Astrocyte of the spinal cord (primary cell): ENCODE measurements around the gene XPO6.
"Not testable (repeated sequence)": the region's sequence is repeated elsewhere in the genome, so short reads cannot be mapped to it uniquely, and the experiment has no call there.

Experiments
- DNase-seq: peaks from one replicate; pipeline ENCODE4 v3.0.0; 2011; ENCODE audit warnings: low read depth, low spot score
- H3K4me3 ChIP-seq: 2 replicates; pipeline ENCODE4 v1.5.1; 2011; ENCODE audit warnings: low read depth, mild to moderate bottlenecking, low read length, moderate library complexity
- in situ Hi-C: cut with HindIII; loops from 2 replicates; pipeline ENCODE4 v1.10.0; 2017; ENCODE audit warnings: low sequenced_read_pairs
- TF ChIP-seq, protein P1 (sequence below): IDR thresholded peaks from 2 replicates; pipeline ENCODE4 v1.5.1; 2012; ENCODE audit warnings: low read depth, mild to moderate bottlenecking, low read length, inconsistent platforms

Gene XPO6

GRCh38 chr16:28126684-28127620 is 84.8 kb downstream of the XPO6 start:
- DNase-seq = no peak
- in situ Hi-C loops = no loop called here
- TF ChIP-seq, protein P1, sequence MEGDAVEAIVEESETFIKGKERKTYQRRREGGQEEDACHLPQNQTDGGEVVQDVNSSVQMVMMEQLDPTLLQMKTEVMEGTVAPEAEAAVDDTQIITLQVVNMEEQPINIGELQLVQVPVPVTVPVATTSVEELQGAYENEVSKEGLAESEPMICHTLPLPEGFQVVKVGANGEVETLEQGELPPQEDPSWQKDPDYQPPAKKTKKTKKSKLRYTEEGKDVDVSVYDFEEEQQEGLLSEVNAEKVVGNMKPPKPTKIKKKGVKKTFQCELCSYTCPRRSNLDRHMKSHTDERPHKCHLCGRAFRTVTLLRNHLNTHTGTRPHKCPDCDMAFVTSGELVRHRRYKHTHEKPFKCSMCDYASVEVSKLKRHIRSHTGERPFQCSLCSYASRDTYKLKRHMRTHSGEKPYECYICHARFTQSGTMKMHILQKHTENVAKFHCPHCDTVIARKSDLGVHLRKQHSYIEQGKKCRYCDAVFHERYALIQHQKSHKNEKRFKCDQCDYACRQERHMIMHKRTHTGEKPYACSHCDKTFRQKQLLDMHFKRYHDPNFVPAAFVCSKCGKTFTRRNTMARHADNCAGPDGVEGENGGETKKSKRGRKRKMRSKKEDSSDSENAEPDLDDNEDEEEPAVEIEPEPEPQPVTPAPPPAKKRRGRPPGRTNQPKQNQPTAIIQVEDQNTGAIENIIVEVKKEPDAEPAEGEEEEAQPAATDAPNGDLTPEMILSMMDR = no peak
- no peak overlapping the region for H3K4me3 ChIP-seq

DNA sequence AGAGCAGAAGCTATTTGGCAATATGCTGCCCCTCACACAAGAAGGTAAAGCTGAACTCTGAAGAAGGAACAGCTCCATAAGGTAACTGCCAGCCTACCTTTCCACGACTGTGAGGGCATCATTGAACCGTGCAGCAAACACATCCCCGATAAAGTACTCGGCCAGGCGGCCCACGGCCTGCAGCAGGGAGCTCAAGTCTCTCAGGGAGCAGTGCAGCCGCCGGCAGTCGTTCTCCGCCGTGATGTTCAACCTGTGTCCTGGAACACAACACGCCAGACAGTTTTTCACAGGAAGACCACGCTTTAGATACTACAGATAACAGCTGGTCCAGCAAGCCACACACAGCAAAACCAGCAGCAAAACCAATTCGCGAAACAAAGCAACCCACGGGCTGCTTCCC is 86.2 kb downstream of the XPO6 start:
- TF ChIP-seq, protein P1 = no peak
- no peak for DNase-seq
- no peak overlapping the region for H3K4me3 ChIP-seq
- in situ Hi-C loops = no loop called here

- TF ChIP-seq, protein P1 = no peak
- H3K4me3 ChIP-seq = no peak overlapping the region
- DNase-seq = no peak
- in situ Hi-C loops = no loop called here
Observed at GRCh38 chr16:28121527-28121926, 90.2 kb downstream of the XPO6 start.

- in situ Hi-C loops = no loop called here
- TF ChIP-seq, protein P1 = no peak
- H3K4me3 ChIP-seq = no peak overlapping the region
- DNase-seq = no peak
Observed at GRCh38 chr16:28120754-28121153, 91.0 kb downstream of the XPO6 start.

DNA sequence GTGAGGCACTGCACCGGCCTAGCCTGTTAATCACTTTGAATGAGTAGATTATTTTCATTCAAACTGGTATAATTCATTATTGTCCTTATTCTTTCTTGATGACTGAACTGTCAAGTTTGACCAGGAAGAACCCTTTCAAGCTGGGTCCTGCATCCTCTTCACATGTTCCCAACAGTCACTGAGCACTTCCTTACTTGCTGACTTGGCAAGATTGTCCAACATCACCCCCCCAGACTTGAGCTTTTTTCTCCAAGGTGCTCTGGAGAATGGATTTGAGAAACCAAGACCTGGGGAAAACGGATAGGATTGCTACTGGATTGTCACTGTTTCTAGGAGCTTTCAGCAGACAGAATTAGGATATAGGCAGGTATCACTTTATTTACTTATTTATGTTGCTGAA is 93.1 kb downstream of the XPO6 start:
- in situ Hi-C loops = no loop called here

DNA sequence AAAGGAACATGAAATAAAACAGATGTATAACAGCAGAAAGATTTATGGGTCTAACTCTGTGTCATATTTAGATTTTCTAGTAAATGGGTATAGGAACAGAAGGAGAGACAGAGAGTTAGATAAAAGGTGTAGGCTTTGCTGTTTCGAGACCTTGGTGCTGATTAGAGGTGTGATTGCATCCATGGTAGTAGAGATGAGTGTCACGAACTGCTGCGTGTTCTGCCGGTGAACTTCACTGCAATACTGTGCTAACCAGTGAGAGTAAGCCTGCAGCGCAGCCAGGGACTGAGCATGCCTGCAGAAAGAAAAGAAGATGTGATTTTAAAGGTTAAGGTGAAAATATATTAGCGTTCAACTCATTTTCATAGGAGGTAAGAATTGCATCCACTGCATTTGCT is 94.6 kb downstream of the XPO6 start:
- H3K4me3 ChIP-seq = no peak overlapping the region
- TF ChIP-seq, protein P1 = no peak
- DNase-seq = no peak
- in situ Hi-C loops = no loop called here

More for the DNA sequence above, 93.1 kb downstream of the XPO6 start:
- no peak overlapping the region for H3K4me3 ChIP-seq
- no peak for DNase-seq
- TF ChIP-seq, protein P1 = no peak

GRCh38 chr16:28115866-28116265 is 95.9 kb downstream of the XPO6 start:
- in situ Hi-C loops, H3K4me3 ChIP-seq, DNase-seq: not testable (repeated sequence)
